ENCODE measurements around the gene TTC28.
A peak's percentile ranks its signal among the peaks of the same experiment; 100 is the strongest.

Gene TTC28

GRCh38 chr22:27985323-27986275, 694.0 kb downstream of the TTC28 start:
- peak overlapping the region in 1 of 3 experiments; percentile 37 for H3K27ac Mint-ChIP-seq
- no peak for TF ChIP-seq CTCF (IDR thresholded peaks at IDR 0.05; ENCODE audit: unreplicated experiment in 3 of 3)
- no peaks in the 10 kb centered on the region for H3K27me3 Mint-ChIP-seq (ENCODE audit: low read depth)
- H3K4me3 Mint-ChIP-seq: no peak overlapping the region
- peaks cover 66% of the 10 kb centered on the region for H3K36me3 Mint-ChIP-seq (ENCODE audit: low read depth)
- no peaks in the 10 kb centered on the region for H3K9me3 Mint-ChIP-seq
- peaks cover 5% of the 10 kb centered on the region for H3K4me1 Mint-ChIP-seq

DNA sequence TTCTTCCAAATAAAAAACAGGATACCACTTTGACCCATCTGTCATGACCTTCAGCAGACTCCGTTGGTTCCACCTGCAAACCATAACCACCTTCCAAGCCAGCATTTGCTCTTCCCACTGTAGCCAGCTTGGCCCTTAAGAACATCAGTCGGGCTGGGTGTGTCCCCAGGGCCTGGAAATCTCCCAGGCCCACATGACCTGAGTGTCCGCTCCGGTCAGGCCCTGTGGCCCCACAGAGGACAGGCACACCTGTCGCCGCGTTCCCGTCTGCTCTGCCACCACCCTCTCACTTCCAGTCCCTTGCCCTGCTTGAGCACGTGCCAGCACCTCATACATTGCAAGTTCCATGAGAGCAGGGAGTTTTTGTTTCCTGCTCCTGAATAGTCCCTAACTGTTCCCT, 694.9 kb downstream of the TTC28 start:
- H3K4me3 Mint-ChIP-seq: no peak overlapping the region
- no peaks in the 10 kb centered on the region for H3K9me3 Mint-ChIP-seq
- no peak for TF ChIP-seq CTCF (IDR thresholded peaks at IDR 0.05; ENCODE audit: unreplicated experiment in 3 of 3)

GRCh38 chr22:27984001-27984695, 695.5 kb downstream of the TTC28 start:
- Mint-ChIP-seq H3K27ac (no peak overlapping the region), H3K4me3 (no peak overlapping the region), H3K36me3 (ENCODE audit: low read depth) (peaks cover 64% of the 10 kb centered on the region), H3K4me1 (peaks cover 4% of the 10 kb centered on the region), H3K9me3 (no peaks in the 10 kb centered on the region), H3K27me3 (ENCODE audit: low read depth) (no peaks in the 10 kb centered on the region)
- TF ChIP-seq CTCF (IDR thresholded peaks at IDR 0.05; ENCODE audit: unreplicated experiment in 3 of 3): no peak

More for the DNA sequence above, 694.9 kb downstream of the TTC28 start:
- Mint-ChIP-seq H3K4me1 (peaks cover 4% of the 10 kb centered on the region), H3K36me3 (ENCODE audit: low read depth) (peaks cover 66% of the 10 kb centered on the region), H3K27me3 (ENCODE audit: low read depth) (no peaks in the 10 kb centered on the region), H3K27ac (no peak overlapping the region)

- Mint-ChIP-seq H3K27me3 (ENCODE audit: low read depth) (no peaks in the 10 kb centered on the region), H3K9me3 (no peaks in the 10 kb centered on the region), H3K4me3 (no peak overlapping the region), H3K36me3 (ENCODE audit: low read depth) (peaks cover 57% of the 10 kb centered on the region), H3K27ac (no peak overlapping the region), H3K4me1 (peaks cover 4% of the 10 kb centered on the region)
- no peak for TF ChIP-seq CTCF (IDR thresholded peaks at IDR 0.05; ENCODE audit: unreplicated experiment in 3 of 3)
Measured at GRCh38 chr22:27983361-27983791, 696.3 kb downstream of the TTC28 start.

DNA sequence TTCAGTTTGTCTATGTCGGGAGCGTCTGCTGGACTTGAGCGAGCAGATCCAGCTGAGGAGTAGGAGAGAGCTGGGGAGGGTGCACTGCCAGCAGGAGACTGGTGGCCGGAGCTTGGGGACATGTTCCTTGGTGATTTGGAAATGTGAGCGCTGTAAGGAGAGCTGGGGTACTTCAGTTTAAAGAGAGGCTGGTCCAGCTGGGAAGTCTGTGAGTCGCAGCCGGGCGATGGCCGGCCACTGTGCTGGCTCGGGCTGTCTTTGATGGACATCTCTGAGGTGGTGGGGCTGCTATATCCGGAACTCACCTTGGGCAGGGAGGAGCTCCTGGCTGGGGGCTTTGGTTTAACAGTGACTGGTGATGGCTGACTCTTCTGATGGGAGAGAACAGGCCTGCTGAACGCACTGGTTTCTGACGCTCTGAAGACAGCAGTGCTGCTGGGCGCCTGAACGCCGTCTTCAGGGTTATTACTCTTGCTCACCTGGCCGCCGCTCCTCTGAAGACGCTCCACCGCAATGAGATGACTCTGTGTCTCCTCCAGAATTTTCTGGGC, 696.9 kb downstream of the TTC28 start:
- Mint-ChIP-seq H3K27me3 (ENCODE audit: low read depth) (no peaks in the 10 kb centered on the region), H3K36me3 (ENCODE audit: low read depth) (peaks cover 57% of the 10 kb centered on the region), H3K27ac (no peak overlapping the region), H3K4me1 (peaks cover 4% of the 10 kb centered on the region), H3K4me3 (no peak overlapping the region), H3K9me3 (no peaks in the 10 kb centered on the region)
- TF ChIP-seq CTCF (IDR thresholded peaks at IDR 0.05; ENCODE audit: unreplicated experiment in 3 of 3): no peak

All from nephron (organoid).